GM18499 (cell line): ENCODE results near the gene RTN4RL1.
"Not testable (repeated sequence)": the region's sequence is repeated elsewhere in the genome, so short reads cannot be mapped to it uniquely, and the experiment has no call there.

Source experiments
- ATAC-seq: cut with Tn5 transposase; IDR thresholded peaks from one replicate; pipeline ENCODE4 v1.9.1; 2021; ENCODE audit warnings: moderate number of reproducible peaks; ENCODE audit not compliant: insufficient read depth, unreplicated experiment

Gene RTN4RL1

DNA sequence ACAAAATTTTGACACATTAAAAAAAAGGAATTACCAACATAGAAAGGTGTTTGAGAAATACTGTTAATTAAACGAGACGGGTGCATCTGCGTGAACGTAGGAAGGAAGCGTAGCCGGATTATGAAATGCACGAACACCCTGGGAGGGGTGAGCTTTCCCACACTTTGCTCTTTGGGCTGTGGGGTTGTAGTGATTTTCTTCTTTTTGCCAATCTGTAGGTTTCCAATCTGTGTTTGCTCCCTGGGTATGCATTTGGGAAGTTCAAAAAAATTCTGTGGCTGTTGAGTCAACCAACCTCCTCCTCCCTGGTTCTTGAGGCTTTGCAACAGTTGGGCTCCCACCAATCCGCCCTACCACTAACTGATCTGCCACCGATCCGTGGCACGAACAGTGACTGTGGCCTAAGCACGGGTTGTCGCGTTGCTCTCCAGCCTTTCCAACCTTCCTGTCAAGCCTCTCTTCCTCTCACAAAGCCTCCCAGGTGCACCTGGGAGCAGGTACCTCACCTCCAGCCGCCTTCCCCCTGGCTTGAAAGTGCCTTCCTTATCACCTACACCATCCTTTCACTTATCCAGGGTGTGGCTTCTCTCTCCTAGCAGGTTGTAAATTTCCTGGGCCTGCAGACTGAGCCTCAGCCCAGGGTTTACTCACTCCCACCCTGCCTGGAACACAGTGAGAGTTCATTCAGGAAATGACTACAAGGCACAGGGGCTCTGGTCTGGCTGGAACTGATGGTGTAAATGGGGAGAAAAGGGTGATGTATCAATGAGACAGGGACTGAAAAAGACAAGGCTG lies 16.6 kb downstream of the RTN4RL1 start:
- ATAC-seq: no peak

DNA sequence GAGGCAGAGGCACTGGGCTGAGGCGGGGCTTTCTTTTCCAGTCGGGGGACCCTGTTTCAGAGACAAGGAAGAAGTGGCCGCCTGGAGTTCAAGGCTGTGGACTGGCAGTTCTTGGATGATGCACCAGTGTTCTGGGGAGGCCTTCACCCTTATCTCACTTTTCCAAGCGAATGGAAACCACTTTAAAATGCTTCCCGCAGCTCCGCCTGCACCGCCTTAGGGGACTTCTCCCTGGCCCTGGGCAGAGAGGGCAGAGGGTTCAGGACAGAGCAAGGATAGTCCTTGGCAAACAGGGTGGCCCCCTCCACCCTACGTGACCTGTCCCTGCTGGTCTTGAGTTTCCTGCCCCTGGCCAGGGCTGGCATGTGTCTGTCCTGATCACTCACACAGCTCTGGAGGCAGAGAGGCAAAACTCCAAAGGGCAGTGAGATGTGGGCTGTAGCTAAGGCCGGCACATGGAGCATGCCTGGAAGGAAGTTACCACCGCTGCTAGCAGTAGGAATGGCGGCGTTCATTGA lies 20.6 kb downstream of the RTN4RL1 start:
- no peak for ATAC-seq

- ATAC-seq: no peak
These were observed 21.6 kb downstream of the RTN4RL1 start for GRCh38 chr17:2003525-2003924.

GRCh38 chr17:2002767-2003329 lies 22.3 kb downstream of the RTN4RL1 start:
- no peak for ATAC-seq

GRCh38 chr17:1999557-2000251 lies 25.4 kb downstream of the RTN4RL1 start:
- ATAC-seq: no peak

DNA sequence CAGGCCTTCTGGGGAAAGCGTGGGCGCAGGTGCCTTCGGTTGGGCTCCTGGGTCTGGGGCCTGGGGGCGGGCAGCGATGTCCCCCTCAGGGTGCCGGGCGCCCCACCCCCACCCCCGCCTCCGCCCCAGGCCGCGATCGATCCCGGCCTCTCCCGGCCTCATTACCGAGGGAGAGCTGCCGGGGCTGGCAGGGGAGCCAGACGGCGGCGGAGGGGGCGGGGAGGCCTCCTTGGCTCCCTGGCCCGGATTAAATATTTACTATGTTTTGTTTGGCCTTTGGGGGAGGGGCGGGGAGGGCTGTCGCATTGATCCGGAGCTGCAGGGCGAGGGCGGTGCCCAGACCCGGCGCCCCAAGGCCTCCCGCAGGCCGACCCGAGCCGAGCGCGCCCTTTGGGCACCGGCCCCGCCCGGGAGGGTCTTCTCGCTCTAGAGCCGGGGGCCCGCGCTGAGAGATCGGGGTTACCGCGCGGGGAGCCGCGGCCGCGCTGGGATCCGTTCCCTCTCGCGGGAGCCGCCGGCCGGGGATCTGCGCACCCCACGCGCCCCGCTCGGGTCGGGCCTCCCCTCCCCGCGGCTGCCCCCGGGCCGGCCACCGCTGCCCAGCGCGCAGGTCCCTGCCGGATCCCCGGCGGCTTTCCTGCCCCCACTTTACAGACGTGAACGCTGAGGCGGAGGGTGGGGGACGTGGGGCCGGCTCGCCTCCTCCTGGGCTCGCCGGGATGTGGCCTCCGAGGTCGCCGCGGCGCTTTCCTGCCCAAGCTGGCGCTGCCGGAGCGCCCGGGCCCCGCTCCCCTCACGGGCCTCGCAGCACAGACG lies 27.0 kb downstream of the RTN4RL1 start:
- no peak for ATAC-seq

GRCh38 chr17:1997289-1997926 lies 27.7 kb downstream of the RTN4RL1 start:
- ATAC-seq: no peak

- ATAC-seq: no peak
These were observed 28.3 kb downstream of the RTN4RL1 start for GRCh38 chr17:1996800-1997288.

- ATAC-seq: no peak
These were observed 29.0 kb downstream of the RTN4RL1 start for GRCh38 chr17:1995907-1996799.

DNA sequence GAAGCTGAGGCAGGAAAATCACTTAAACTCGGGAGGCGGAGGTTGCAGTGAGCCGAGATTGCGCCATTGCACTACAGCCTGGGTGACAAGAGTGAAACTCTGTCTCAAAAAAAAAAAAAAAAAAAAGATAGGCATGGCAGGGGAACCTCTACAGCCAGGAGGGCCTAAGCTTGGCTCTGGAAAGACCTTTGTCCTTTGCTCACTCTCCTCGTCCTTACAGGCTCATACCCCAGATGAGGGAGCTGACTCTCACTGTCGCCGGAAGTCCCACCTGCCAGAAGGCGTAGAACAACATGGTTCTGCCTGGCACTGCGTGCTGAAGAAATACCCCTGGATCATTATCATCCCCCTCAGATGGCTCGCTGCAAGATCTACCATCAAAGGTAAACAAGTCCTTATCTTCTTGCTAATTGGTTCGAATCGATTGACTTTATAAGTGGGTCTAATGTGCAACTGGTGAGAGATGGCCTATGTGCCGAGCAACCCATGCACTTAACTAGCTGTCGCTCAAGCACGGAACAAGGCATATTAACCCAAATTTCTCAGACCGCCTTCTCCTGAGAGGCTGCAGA lies 29.7 kb downstream of the RTN4RL1 start:
- no peak for ATAC-seq

DNA sequence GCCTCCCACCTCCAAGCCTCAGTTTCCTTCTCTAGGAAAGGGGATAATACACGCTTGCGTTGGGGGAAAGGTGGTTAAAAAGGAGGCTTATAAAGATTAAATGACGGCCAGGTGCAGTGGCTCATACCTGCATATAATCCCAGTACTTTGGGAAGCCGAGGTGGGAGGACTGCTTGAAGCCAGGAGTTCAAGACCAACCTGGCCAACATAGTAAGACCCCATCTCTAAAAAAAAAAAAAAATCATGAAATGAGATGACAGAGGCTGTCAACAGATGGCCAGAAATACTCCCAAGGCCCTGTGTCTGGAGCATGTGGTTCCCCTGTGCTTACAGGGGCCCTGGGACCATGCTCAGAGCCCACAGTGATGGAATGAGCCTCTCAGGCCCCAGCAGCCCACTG lies 30.4 kb downstream of the RTN4RL1 start:
- ATAC-seq: no peak

DNA sequence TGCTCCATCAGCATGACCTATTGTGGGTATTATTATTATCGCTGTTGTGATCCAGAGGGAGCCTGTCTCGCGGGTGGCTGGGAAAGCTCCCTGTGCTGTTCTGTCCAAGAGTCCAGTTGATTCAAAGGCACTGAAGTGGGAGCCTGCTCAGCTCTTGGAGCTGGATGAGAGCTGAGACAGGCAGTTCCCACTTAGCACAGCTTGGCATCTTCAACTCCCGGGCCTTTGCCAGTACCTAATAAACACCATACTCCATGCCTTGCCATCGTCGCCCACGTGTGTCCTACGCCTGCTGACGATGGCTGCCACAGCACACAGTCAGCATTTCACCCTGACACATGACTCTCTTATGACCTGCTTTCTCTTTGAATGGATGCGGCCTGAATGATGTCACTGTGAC lies 32.6 kb downstream of the RTN4RL1 start:
- no peak for ATAC-seq

- no peak for ATAC-seq
These were observed 36.0 kb downstream of the RTN4RL1 start for GRCh38 chr17:1989135-1989534.

DNA sequence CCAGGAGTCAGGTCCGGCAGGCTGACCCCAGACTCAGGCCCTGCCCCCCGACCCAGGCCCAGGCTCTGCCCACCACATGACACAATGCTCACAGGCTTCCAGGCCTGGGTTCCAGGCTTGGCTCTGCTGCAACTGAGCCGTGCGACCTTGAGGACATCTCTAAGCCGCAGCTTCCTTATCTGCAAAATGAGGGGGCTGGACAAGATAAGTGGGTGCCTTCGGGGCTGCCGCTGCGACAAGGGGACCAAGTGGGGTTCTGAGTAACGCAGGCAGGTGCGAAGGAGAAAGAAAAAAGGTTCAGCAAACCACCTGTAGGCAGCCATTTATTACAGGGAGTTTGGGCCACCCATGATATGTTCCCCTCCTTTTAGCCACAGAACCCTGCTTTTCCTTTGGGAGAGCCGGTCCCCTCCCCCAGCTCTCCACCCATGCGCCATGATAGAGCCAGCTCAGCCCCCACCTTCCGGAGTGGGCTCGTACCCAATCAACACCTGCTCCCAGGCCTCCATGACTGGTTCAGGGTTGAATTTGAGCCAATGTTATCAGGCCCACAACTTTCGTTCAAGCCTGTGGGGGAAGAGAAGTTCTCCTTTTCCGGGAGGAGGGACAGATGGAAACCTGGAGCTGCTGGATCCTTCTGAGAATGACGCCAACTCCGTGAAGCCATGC lies 38.2 kb downstream of the RTN4RL1 start:
- ATAC-seq: no peak

- no peak for ATAC-seq
These were observed 39.4 kb downstream of the RTN4RL1 start for GRCh38 chr17:1985686-1986085.

DNA sequence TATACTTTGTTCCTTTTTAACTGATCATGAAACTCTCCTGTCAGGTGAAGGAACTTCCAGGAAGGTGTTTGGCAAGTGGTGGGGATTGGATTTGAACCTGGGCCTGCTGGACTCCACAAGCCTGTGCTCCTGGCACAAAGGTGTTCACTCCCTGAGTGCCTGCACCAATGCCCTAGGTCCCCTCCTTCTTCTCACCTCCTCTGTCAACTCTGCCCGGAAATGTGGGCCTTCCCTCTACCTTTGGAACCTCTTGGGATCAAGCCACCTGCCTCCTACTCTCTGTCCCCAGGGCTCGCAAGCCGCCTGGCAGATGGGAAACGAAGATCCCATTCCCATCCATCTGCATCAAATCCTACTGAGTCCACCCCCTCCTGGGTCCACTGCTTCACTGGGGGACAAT lies 40.0 kb downstream of the RTN4RL1 start:
- ATAC-seq: no peak

DNA sequence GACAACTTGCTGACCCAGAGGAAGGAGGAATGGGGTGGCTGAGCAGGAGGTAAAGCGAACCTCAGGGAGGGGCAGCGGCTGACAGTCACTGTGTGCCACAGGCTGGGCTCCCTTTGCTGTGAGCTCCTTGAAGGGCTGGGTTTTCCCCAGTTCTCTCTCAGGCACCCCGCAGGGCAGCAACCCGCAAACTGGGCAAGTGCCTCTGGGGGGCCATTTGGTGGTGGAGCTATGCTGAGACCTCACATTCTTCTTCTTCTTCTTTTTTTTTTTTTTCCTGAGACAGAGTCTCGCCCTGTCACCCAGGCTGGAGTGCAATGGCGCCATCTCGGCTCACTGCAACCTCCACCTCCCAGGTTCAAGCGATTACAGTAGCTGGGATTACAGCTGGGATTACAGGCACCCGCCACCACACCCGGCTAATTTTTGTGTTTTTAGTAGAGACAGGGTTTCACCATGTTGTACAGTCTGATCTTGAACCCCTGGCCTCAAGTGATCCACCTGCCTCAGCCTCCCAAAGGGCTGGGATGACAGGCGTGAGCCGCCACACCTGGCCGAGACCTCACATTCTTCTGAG lies 42.3 kb downstream of the RTN4RL1 start:
- ATAC-seq: not testable (repeated sequence)
